HL-60 (cell line): Measurements from ENCODE around the gene SLC22A4.

Experiments used
- CTCF ChIP-seq: IDR thresholded peaks from one replicate; pipeline ENCODE4 v1.5.1; 2011; ENCODE audit warnings: low read length, control low read depth, inconsistent platforms; ENCODE audit not compliant: insufficient read depth
- GABPA ChIP-seq: IDR thresholded peaks from 2 replicates; pipeline ENCODE4 v1.6.1; 2012; ENCODE audit warnings: low read depth
- POLR2AphosphoS5 ChIP-seq: IDR thresholded peaks from 2 replicates; pipeline ENCODE4 v1.6.1; 2012; ENCODE audit warnings: low read depth
- REST ChIP-seq: IDR thresholded peaks from 2 replicates; pipeline ENCODE4 v1.6.1; 2012; ENCODE audit warnings: low read depth; ENCODE audit not compliant: insufficient replicate concordance
- SPI1 ChIP-seq: IDR thresholded peaks from 2 replicates; pipeline ENCODE4 v1.6.1; 2012; ENCODE audit warnings: low read depth, mild to moderate bottlenecking, borderline replicate concordance

- TF ChIP-seq POLR2AphosphoS5 (no peak), CTCF (no peak), GABPA (no peak), REST (no peak), SPI1 (no peak)
Measured at GRCh38 chr5:132262882-132263547, 31.2 kb upstream of the SLC22A4 start.
